Neuronal stem cell (in vitro differentiated cells): ENCODE data around the gene FHIT.

Experiments
- DNase-seq: peaks from one replicate; pipeline ENCODE4 v3.0.0-alpha.2; 2013; ENCODE audit warnings: low spot score
- H2AFZ ChIP-seq: one replicate; pipeline ENCODE4 v1.6.1; 2013; ENCODE audit warnings: mild to moderate bottlenecking, low read length, inconsistent platforms
- H2AK5ac ChIP-seq: 2 replicates; pipeline ENCODE4 v1.6.1; 2013; ENCODE audit warnings: low read depth, mild to moderate bottlenecking, inconsistent platforms, low read length, moderate library complexity, mixed read lengths
- H2BK120ac ChIP-seq: 2 replicates; pipeline ENCODE4 v1.6.1; 2013; ENCODE audit warnings: low read depth, mild to moderate bottlenecking, inconsistent platforms, low read length, moderate library complexity, mixed read lengths
- H2BK12ac ChIP-seq: one replicate; pipeline ENCODE4 v1.6.1; 2013; ENCODE audit warnings: low read length, inconsistent platforms
- H2BK15ac ChIP-seq: 2 replicates; pipeline ENCODE4 v1.6.1; 2013; ENCODE audit warnings: mild to moderate bottlenecking, low read length, inconsistent platforms, mixed read lengths
- H2BK5ac ChIP-seq: one replicate; pipeline ENCODE4 v1.6.1; 2013; ENCODE audit warnings: inconsistent platforms, mild to moderate bottlenecking, low read length, moderate library complexity
- H3K14ac ChIP-seq: one replicate; pipeline ENCODE4 v1.6.1; 2013; ENCODE audit warnings: low read length, inconsistent platforms
- H3K18ac ChIP-seq: 2 replicates; pipeline ENCODE4 v1.6.1; 2013; ENCODE audit warnings: low read length, inconsistent platforms
- H3K23ac ChIP-seq: 2 replicates; pipeline ENCODE4 v1.6.1; 2013; ENCODE audit warnings: low read depth, mild to moderate bottlenecking, mixed read lengths, low read length, inconsistent platforms; ENCODE audit not compliant: poor library complexity
- H3K27ac ChIP-seq: replicated peaks from 3 replicates; pipeline ENCODE4 v1.5.1; 2013; ENCODE audit warnings: low read length, inconsistent platforms
- H3K27me3 ChIP-seq, 3 experiments: 2 replicates each; pipeline ENCODE4 v1.6.1; 2013; ENCODE audit warnings: low read length in 3 of 3, mild to moderate bottlenecking in 2 of 3, inconsistent platforms in 1 of 3, low read depth in 1 of 3, mixed read lengths in 1 of 3, moderate library complexity in 1 of 3; ENCODE audit not compliant: control insufficient read depth in 3 of 3, insufficient read depth in 3 of 3
- H3K36me3 ChIP-seq, 2 donors: replicated peaks in 1 of 2; 2 replicates each; pipeline ENCODE4 v1.6.1; 2013; ENCODE audit warnings: low read length in 2 of 2; ENCODE audit not compliant: control insufficient read depth in 2 of 2, insufficient read depth in 2 of 2
- H3K4ac ChIP-seq: 2 replicates; pipeline ENCODE4 v1.6.1; 2013; ENCODE audit warnings: inconsistent platforms, mild to moderate bottlenecking, low read length, moderate library complexity
- H3K4me1 ChIP-seq, 2 donors: 1 replicate in 1 of 2; 2 replicates in 1 of 2; pipeline ENCODE4 v1.6.1; 2013; ENCODE audit warnings: low read length in 2 of 2, low read depth in 1 of 2; ENCODE audit not compliant: control insufficient read depth in 2 of 2, insufficient read depth in 1 of 2
- H3K4me2 ChIP-seq: one replicate; pipeline ENCODE4 v1.6.1; 2013; ENCODE audit warnings: mild to moderate bottlenecking, low read length, inconsistent platforms; ENCODE audit not compliant: insufficient read depth, poor library complexity, severe bottlenecking
- H3K4me3 ChIP-seq, 2 donors: 2 replicates each; pipeline ENCODE4 v1.5.1; 2013; ENCODE audit warnings: low read length in 2 of 2, mild to moderate bottlenecking in 2 of 2, inconsistent platforms in 1 of 2, moderate library complexity in 1 of 2
- H3K79me1 ChIP-seq: one replicate; pipeline ENCODE4 v1.6.1; 2013; ENCODE audit warnings: low read depth, mild to moderate bottlenecking, inconsistent platforms, low read length, moderate library complexity
- H3K9ac ChIP-seq: one replicate; pipeline ENCODE4 v1.6.1; 2013; ENCODE audit warnings: mild to moderate bottlenecking, low read depth, low read length, inconsistent platforms; ENCODE audit not compliant: poor library complexity
- H3K9me3 ChIP-seq, 2 donors: replicated peaks in 1 of 2; 2 replicates each; pipeline versions ENCODE3 to v1.6.1; 2013; ENCODE audit warnings: low read length in 2 of 2, mild to moderate bottlenecking in 2 of 2, inconsistent platforms in 1 of 2, low read depth in 1 of 2, mixed read lengths in 1 of 2, moderate library complexity in 1 of 2; ENCODE audit not compliant: control insufficient read depth in 2 of 2, insufficient read depth in 1 of 2
- H4K8ac ChIP-seq: one replicate; pipeline ENCODE4 v1.6.1; 2013; ENCODE audit warnings: low read depth, mild to moderate bottlenecking, inconsistent platforms, low read length, moderate library complexity
- H4K91ac ChIP-seq: one replicate; pipeline ENCODE4 v1.6.1; 2013; ENCODE audit warnings: low read length, low read depth, mild to moderate bottlenecking, inconsistent platforms; ENCODE audit not compliant: poor library complexity
- WGBS, 2 donors: extraction: QIAGEN DNeasy Blood & Tissue Kit; methylation state at CpG; one replicate each; pipeline ENCODE4 v1.1.7; 2013; ENCODE audit warnings: missing lambda C conversion rate in 2 of 2, mixed read lengths in 1 of 2; ENCODE audit not compliant: insufficient read length in 2 of 2, insufficient replicate concordance in 1 of 2; ENCODE audit errors: extremely low coverage in 2 of 2; 5-methylcytosine and 5-hydroxymethylcytosine counted together

FHIT gene

DNA sequence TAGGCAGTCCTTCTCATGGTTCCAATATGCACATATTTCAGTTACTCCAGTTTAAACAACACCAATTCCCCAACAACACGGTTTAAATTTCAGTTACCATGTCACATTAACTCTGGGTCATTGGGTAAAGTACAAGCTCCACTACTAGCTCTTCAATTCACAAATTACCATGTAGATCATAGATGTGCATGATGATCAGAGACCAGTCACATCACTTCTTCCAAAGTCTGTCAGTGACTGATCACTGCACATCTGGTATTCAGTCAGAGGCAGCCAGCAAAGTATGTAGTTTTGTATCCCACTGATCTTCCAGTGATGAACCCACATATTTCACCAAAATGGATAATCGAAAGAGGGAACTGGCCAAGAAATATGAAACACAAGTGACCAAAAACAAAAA lies 1223.0 kb downstream of the FHIT start:
- no peak overlapping the region for H2AK5ac ChIP-seq
- H2BK15ac ChIP-seq = no peak overlapping the region
- no CpG with 5 or more reads among the region's 2 CpGs for WGBS, 2 donors
- no peak overlapping the region for H2BK5ac ChIP-seq
- H3K9me3 ChIP-seq = no peaks in the 10 kb centered on the region
- H3K4me2 ChIP-seq = no peak overlapping the region
- H3K18ac ChIP-seq = no peak overlapping the region
- H2AFZ ChIP-seq = no peak overlapping the region
- H3K36me3 ChIP-seq = no peaks in the 10 kb centered on the region
- no peak overlapping the region for H2BK12ac ChIP-seq
- H3K4ac ChIP-seq = no peak overlapping the region
- no peak for DNase-seq
- H3K4me1 ChIP-seq = no peaks in the 10 kb centered on the region
- H3K14ac ChIP-seq = no peak overlapping the region
- no peak overlapping the region for H3K9ac ChIP-seq
- H2BK120ac ChIP-seq = no peak overlapping the region
- no peaks in the 10 kb centered on the region for H3K79me1 ChIP-seq
- no peak overlapping the region for H4K8ac ChIP-seq
- H3K4me3 ChIP-seq = no peak overlapping the region
- H3K27me3 ChIP-seq = no peaks in the 10 kb centered on the region
- no peak overlapping the region for H3K23ac ChIP-seq
- H4K91ac ChIP-seq = no peak overlapping the region
- H3K27ac ChIP-seq = no peak overlapping the region

DNA sequence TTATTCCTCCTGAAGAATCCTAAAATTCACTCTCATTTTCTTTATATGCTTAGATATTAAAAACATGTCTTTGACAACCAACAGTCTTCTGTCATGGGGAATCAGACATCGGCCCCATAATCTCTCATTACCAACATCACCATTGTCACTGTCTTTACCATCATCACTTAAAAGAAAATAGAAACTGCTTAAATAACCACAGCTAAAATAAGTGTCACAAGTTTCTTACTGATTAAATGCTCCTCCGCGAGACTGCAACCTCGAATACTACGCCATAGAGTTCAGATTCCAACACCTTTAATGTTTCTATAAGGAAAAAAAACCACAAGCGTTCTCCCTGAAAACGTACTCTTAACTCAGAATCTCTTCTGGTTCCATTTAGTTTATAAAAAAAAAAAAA lies 1223.9 kb downstream of the FHIT start:
- H3K9me3 ChIP-seq = no peaks in the 10 kb centered on the region
- no peak overlapping the region for H2BK120ac ChIP-seq
- no peak overlapping the region for H3K18ac ChIP-seq
- H3K4me1 ChIP-seq = no peaks in the 10 kb centered on the region
- H3K36me3 ChIP-seq = no peaks in the 10 kb centered on the region
- H2BK12ac ChIP-seq = no peak overlapping the region
- H3K4me3 ChIP-seq = no peak overlapping the region
- no peak overlapping the region for H3K4me2 ChIP-seq
- H3K14ac ChIP-seq = no peak overlapping the region
- no peak overlapping the region for H3K9ac ChIP-seq
- no peak overlapping the region for H2BK5ac ChIP-seq
- H2AK5ac ChIP-seq = no peak overlapping the region
- H4K8ac ChIP-seq = no peak overlapping the region
- no peak overlapping the region for H3K4ac ChIP-seq
- no peak overlapping the region for H3K23ac ChIP-seq
- H3K79me1 ChIP-seq = no peaks in the 10 kb centered on the region
- no peak overlapping the region for H3K27ac ChIP-seq
- no peak overlapping the region for H4K91ac ChIP-seq
- no peaks in the 10 kb centered on the region for H3K27me3 ChIP-seq
- no peak overlapping the region for H2AFZ ChIP-seq
- H2BK15ac ChIP-seq = no peak overlapping the region
- WGBS, 2 donors = no CpG with 5 or more reads among the region's 7 CpGs
- no peak for DNase-seq

DNA sequence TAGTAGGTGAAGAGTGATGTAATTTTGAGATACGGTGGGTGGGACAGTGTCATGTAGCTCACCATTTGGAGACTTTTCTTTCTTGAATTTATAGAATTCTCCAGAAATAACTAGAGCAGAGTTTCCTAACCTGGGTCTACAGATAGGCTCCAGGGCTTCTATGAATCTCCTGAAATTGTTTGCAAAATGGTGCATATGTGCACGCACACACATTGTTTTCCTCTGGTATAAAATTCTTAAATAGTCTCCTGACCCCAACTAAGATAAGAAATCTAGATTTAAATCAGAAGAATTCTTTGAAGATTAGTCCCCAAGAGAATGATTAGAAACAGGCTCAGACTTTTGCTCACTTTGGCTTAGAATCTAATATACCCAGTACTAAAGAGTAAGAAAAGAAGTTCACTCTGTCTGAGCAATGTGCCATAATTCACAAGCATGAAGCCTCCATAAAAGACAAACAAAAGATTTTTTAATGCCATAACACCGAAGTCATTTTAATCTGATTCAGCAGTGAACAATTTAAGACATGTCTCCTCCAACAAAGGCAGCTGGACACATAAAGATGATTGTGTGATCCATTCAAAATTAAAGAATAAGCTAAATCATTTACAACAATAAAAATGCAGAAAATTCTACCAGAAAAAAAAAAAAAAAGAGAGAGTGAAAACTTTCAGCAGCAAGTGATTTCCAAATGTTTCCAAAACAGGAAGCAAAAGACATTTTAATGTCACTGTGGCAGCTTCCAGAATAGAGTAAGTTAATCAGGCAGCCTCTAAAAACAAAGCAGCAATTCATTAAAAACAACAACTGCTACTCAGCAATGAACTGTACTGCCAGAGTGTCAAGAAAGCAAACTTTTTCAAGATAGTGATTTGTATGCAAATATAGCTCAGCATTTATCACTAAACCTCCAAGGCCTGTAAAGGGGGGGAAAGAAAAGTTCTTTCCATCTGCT lies 1225.9 kb downstream of the FHIT start:
- Histone ChIP-seq H3K36me3 (no peaks in the 10 kb centered on the region), H2BK120ac (no peak overlapping the region), H3K9ac (no peak overlapping the region), H2BK5ac (no peak overlapping the region), H3K27ac (no peak overlapping the region), H3K27me3 (no peaks in the 10 kb centered on the region), H3K4me2 (no peak overlapping the region), H4K91ac (no peak overlapping the region), H3K18ac (no peak overlapping the region), H3K79me1 (no peaks in the 10 kb centered on the region), H4K8ac (no peak overlapping the region), H3K4ac (no peak overlapping the region), H2BK15ac (no peak overlapping the region), H3K23ac (no peak overlapping the region), H3K4me1 (no peaks in the 10 kb centered on the region), H2AK5ac (no peak overlapping the region), H2BK12ac (no peak overlapping the region), H2AFZ (no peak overlapping the region), H3K4me3 (no peak overlapping the region), H3K14ac (no peak overlapping the region), H3K9me3 (no peaks in the 10 kb centered on the region)
- no CpG with 5 or more reads among the region's 3 CpGs for WGBS, 2 donors
- DNase-seq = no peak

DNA sequence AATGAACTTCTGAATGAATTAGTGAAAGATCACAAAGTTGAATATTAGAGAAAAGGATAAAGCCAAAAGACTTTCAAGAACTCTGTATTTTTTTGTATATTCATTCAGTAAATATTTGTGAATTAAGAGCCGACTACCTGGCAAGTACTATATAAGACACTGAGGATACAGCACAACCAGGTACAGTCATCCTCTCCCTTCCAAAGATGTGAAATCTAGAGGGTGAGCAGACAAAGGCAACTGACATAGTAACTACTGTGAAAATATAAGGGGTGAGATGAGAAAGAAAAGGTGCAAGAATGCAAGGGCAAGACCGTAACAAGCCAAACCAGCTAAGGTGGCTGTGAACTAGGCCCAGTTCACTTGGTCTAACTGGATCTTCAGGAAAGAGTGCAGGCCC lies 1226.9 kb downstream of the FHIT start:
- no peak overlapping the region for H2BK120ac ChIP-seq
- H2AFZ ChIP-seq = no peak overlapping the region
- no peaks in the 10 kb centered on the region for H3K9me3 ChIP-seq
- no peak overlapping the region for H2BK12ac ChIP-seq
- no peak overlapping the region for H4K8ac ChIP-seq
- no peak overlapping the region for H3K23ac ChIP-seq
- no peak overlapping the region for H3K27ac ChIP-seq
- H3K4me2 ChIP-seq = no peak overlapping the region
- H3K14ac ChIP-seq = no peak overlapping the region
- no peaks in the 10 kb centered on the region for H3K79me1 ChIP-seq
- no peaks in the 10 kb centered on the region for H3K4me1 ChIP-seq
- no peak overlapping the region for H3K18ac ChIP-seq
- no peaks in the 10 kb centered on the region for H3K27me3 ChIP-seq
- no peak overlapping the region for H4K91ac ChIP-seq
- H3K4ac ChIP-seq = no peak overlapping the region
- H3K36me3 ChIP-seq = no peaks in the 10 kb centered on the region
- H3K4me3 ChIP-seq = no peak overlapping the region
- H2AK5ac ChIP-seq = no peak overlapping the region
- no peak overlapping the region for H2BK5ac ChIP-seq
- DNase-seq = no peak
- WGBS, 2 donors = no CpG with 5 or more reads among the region's 2 CpGs
- no peak overlapping the region for H2BK15ac ChIP-seq
- H3K9ac ChIP-seq = no peak overlapping the region
